Hepatocyte (in vitro differentiated cells): ENCODE results near the gene AGBL4. TPM values are rescaled to one million over a fixed set of nuclear protein-coding genes. Genes with fewer than 3 reads are reported as not detected.

Source experiments
- DNase-seq: peaks from one replicate; pipeline ENCODE4 v3.0.0-alpha.2; 2016; ENCODE audit warnings: low spot score
- H2AFZ ChIP-seq: fragments of 200-600 bp; sonication (generic); 2 replicates; pipeline ENCODE4 v1.6.0; 2016; ENCODE audit warnings: antibody characterized with exemption, mild to moderate bottlenecking
- H3K27ac ChIP-seq: fragments of 200-600 bp; sonication (generic); 2 replicates; pipeline ENCODE4 v1.5.1; 2016; ENCODE audit warnings: mild to moderate bottlenecking
- H3K27me3 ChIP-seq: fragments of 200-600 bp; sonication (generic); 2 replicates; pipeline ENCODE4 v1.6.1; 2016
- H3K36me3 ChIP-seq: fragments of 200-600 bp; sonication (generic); replicated peaks from 2 replicates; pipeline ENCODE4 v1.5.1; 2016; ENCODE audit warnings: low read depth; ENCODE audit not compliant: insufficient read depth
- H3K4me1 ChIP-seq: fragments of 200-600 bp; sonication (generic); 2 replicates; pipeline ENCODE4 v1.5.1; 2016; ENCODE audit warnings: mild to moderate bottlenecking, moderate library complexity; ENCODE audit not compliant: insufficient read depth
- H3K4me2 ChIP-seq: fragments of 200-600 bp; sonication (generic); 2 replicates; pipeline ENCODE4 v1.6.0; 2016
- H3K4me3 ChIP-seq: fragments of 200-600 bp; sonication (generic); 2 replicates; pipeline ENCODE4 v1.5.1; 2016; ENCODE audit warnings: mild to moderate bottlenecking
- H3K79me2 ChIP-seq: fragments of 200-600 bp; sonication (generic); 2 replicates; pipeline ENCODE4 v1.6.0; 2017; ENCODE audit warnings: mild to moderate bottlenecking
- H3K9me2 ChIP-seq: fragments of 200-600 bp; sonication (generic); replicated peaks from 2 replicates; pipeline ENCODE4 v1.6.0; 2017; ENCODE audit warnings: mild to moderate bottlenecking; ENCODE audit not compliant: insufficient read depth
- H3K9me3 ChIP-seq: fragments of 200-600 bp; sonication (generic); 2 replicates; pipeline ENCODE4 v1.5.1; 2016; ENCODE audit warnings: low read depth, mild to moderate bottlenecking
- H4K20me1 ChIP-seq: fragments of 200-600 bp; sonication (generic); 2 replicates; pipeline ENCODE4 v1.6.0; 2016; ENCODE audit warnings: mild to moderate bottlenecking; ENCODE audit not compliant: insufficient read depth, poor library complexity, severe bottlenecking
- CTCF ChIP-seq: fragments of 200-600 bp; sonication (generic); IDR thresholded peaks from 2 replicates; pipeline ENCODE4 v1.5.1; 2016; ENCODE audit warnings: antibody characterized with exemption, mild to moderate bottlenecking; ENCODE audit not compliant: poor library complexity
- EZH2 ChIP-seq: fragments of 200-600 bp; sonication (generic); IDR thresholded peaks from 2 replicates; pipeline ENCODE4 v1.6.1; 2016; ENCODE audit warnings: antibody characterized with exemption, mild to moderate bottlenecking, borderline replicate concordance
- EZH2phosphoT487 ChIP-seq: fragments of 200-600 bp; sonication (generic); IDR thresholded peaks from one replicate; pipeline ENCODE4 v1.6.1; 2018; ENCODE audit warnings: antibody characterized with exemption, mild to moderate bottlenecking, low read depth, moderate library complexity; ENCODE audit not compliant: unreplicated experiment, severe bottlenecking
- WGBS: methylation state at CpG from one replicate; pipeline ENCODE4 v1.1.6; 2016; ENCODE audit warnings: low lambda C conversion rate; ENCODE audit errors: missing lambda C conversion rate; 5-methylcytosine and 5-hydroxymethylcytosine counted together
- polyA plus RNA-seq: library from polyadenylated mRNA; unstranded; fragments of >200 nt; fragmentation: Nextera tagmentation; extraction: Ambion mirVana; gene quantifications from 2 replicates; pipeline ENCODE4 v1.2.1, GENCODE V29; 2016
- total RNA-seq: library from RNA; depleted of rRNA; stranded (reverse); fragments of >200 nt; gene quantifications from 2 replicates; pipeline ENCODE4 v1.2.3, GENCODE V29; 2014

AGBL4 gene
- total and polyA plus RNA-seq, 2 experiments from 2014 or later: 0.50 to 0.73 TPM

GRCh38 chr1:48848035-48848434 lies 1175.7 kb downstream of the AGBL4 start:
- no peaks in the 10 kb centered on the region for H3K27me3 ChIP-seq
- H3K9me2 ChIP-seq: no peaks in the 10 kb centered on the region
- no peaks in the 10 kb centered on the region for H3K4me1 ChIP-seq
- H3K4me2 ChIP-seq: no peak overlapping the region
- no peaks in the 10 kb centered on the region for H3K9me3 ChIP-seq
- H3K4me3 ChIP-seq: no peak overlapping the region
- no peaks in the 10 kb centered on the region for H3K36me3 ChIP-seq
- DNase-seq: no peak
- 97% methylated on average over 2 of the region's 2 CpGs for WGBS
- H3K27ac ChIP-seq: no peak overlapping the region
- H4K20me1 ChIP-seq: no peaks in the 10 kb centered on the region
- no peak overlapping the region for H2AFZ ChIP-seq
- no peaks in the 10 kb centered on the region for H3K79me2 ChIP-seq
- TF ChIP-seq EZH2 (no peak), CTCF (no peak), EZH2phosphoT487 (no peak)

- H4K20me1 ChIP-seq: no peaks in the 10 kb centered on the region
- H3K27me3 ChIP-seq: no peaks in the 10 kb centered on the region
- no peaks in the 10 kb centered on the region for H3K79me2 ChIP-seq
- H3K9me3 ChIP-seq: no peaks in the 10 kb centered on the region
- DNase-seq: no peak
- H3K4me2 ChIP-seq: no peak overlapping the region
- no peak overlapping the region for H3K4me3 ChIP-seq
- TF ChIP-seq EZH2 (no peak), EZH2phosphoT487 (no peak), CTCF (no peak)
- 96% methylated on average over 1 of the region's 1 CpG for WGBS
- no peaks in the 10 kb centered on the region for H3K36me3 ChIP-seq
- H3K27ac ChIP-seq: no peak overlapping the region
- no peaks in the 10 kb centered on the region for H3K9me2 ChIP-seq
- no peak overlapping the region for H2AFZ ChIP-seq
- peaks cover 4% of the 10 kb centered on the region for H3K4me1 ChIP-seq
Measured at GRCh38 chr1:48846441-48846840, 1177.3 kb downstream of the AGBL4 start.

GRCh38 chr1:48844187-48844586 lies 1179.6 kb downstream of the AGBL4 start:
- H3K27ac ChIP-seq: no peak overlapping the region
- H3K4me1 ChIP-seq: peaks cover 11% of the 10 kb centered on the region
- no peaks in the 10 kb centered on the region for H3K9me3 ChIP-seq
- no peak overlapping the region for H3K4me3 ChIP-seq
- no peak for DNase-seq
- H3K27me3 ChIP-seq: peaks cover 4% of the 10 kb centered on the region
- no peaks in the 10 kb centered on the region for H3K36me3 ChIP-seq
- H3K4me2 ChIP-seq: no peak overlapping the region
- 71% methylated on average over 3 of the region's 3 CpGs for WGBS
- no peak overlapping the region for H2AFZ ChIP-seq
- no peaks in the 10 kb centered on the region for H3K79me2 ChIP-seq
- TF ChIP-seq EZH2 (no peak), CTCF (no peak), EZH2phosphoT487 (no peak)
- no peaks in the 10 kb centered on the region for H4K20me1 ChIP-seq
- no peaks in the 10 kb centered on the region for H3K9me2 ChIP-seq

GRCh38 chr1:48841966-48842365 lies 1181.8 kb downstream of the AGBL4 start:
- no peaks in the 10 kb centered on the region for H3K9me3 ChIP-seq
- no peak overlapping the region for H3K27ac ChIP-seq
- no peaks in the 10 kb centered on the region for H3K9me2 ChIP-seq
- no peak overlapping the region for H2AFZ ChIP-seq
- WGBS: 41% methylated on average over 2 of the region's 2 CpGs
- no peaks in the 10 kb centered on the region for H4K20me1 ChIP-seq
- no peaks in the 10 kb centered on the region for H3K79me2 ChIP-seq
- H3K4me3 ChIP-seq: no peak overlapping the region
- H3K4me2 ChIP-seq: peak overlapping the region; percentile 8
- H3K36me3 ChIP-seq: no peaks in the 10 kb centered on the region
- H3K27me3 ChIP-seq: peaks cover 4% of the 10 kb centered on the region
- DNase-seq: no peak
- TF ChIP-seq EZH2 (no peak), CTCF (no peak), EZH2phosphoT487 (no peak)
- H3K4me1 ChIP-seq: peaks cover 11% of the 10 kb centered on the region
